SK-N-SH (cell line): ENCODE data around the gene ARRDC3. TPM values are rescaled to one million over a fixed set of nuclear protein-coding genes. Genes with fewer than 3 reads are reported as not detected.
A peak's percentile ranks its signal among the peaks of the same experiment; 100 is the strongest.

Experiments
- CTCF ChIA-PET: fragments of 300-600, 350-600 bp; formaldehyde crosslinking; extraction: SDS; loops from one replicate; lab custom pipeline; 2021; lab: Yijun Ruan, JAX
- POLR2A ChIA-PET: fragments of 350-600 bp; sonication (Branson Sonifier 250); formaldehyde crosslinking; extraction: SDS; loops from one replicate; lab custom pipeline; 2020; ENCODE audit warnings: antibody characterized with exemption, inconsistent platforms; lab: Yijun Ruan, JAX
- DNase-seq: peaks from one replicate; pipeline ENCODE4 v3.0.0; 2012
- H2AFZ ChIP-seq: fragments of 200-600 bp; sonication (generic); 2 replicates; pipeline ENCODE4 v1.8.1; 2016; ENCODE audit warnings: antibody characterized with exemption, mild to moderate bottlenecking, low read depth
- H3F3A ChIP-seq: fragments of 200-600 bp; sonication (generic); replicated peaks from 2 replicates; pipeline ENCODE3; 2016; ENCODE audit warnings: antibody characterized with exemption, mild to moderate bottlenecking; ENCODE audit not compliant: insufficient read depth
- H3K27ac ChIP-seq, 2 experiments: fragments of 200-500 bp in 1 of 2; fragments of 200-600 bp in 1 of 2; sonication (Bioruptor generic) in 1 of 2; sonication (generic), shearing (Covaris generic) in 1 of 2; 2 replicates each; pipeline versions ENCODE4 v1.5.1 to v1.6.1; 2014 to 2016; ENCODE audit warnings: low read depth in 2 of 2, inconsistent platforms in 1 of 2, low read length in 1 of 2, mild to moderate bottlenecking in 1 of 2, mixed read lengths in 1 of 2
- H3K27me3 ChIP-seq: fragments of 200-600 bp; sonication (generic), shearing (Covaris generic); 2 replicates; pipeline ENCODE4 v1.6.1; 2016; ENCODE audit warnings: mixed run types; ENCODE audit not compliant: insufficient read depth
- H3K36me3 ChIP-seq, 2 experiments: fragments of 200-500 bp in 1 of 2; fragments of 200-600 bp in 1 of 2; sonication (Bioruptor generic) in 1 of 2; sonication (generic) in 1 of 2; replicated peaks in 1 of 2; 2 replicates each; pipeline versions ENCODE3 to v1.5.1; 2014 to 2016; ENCODE audit warnings: low read length in 1 of 2, mild to moderate bottlenecking in 1 of 2; ENCODE audit not compliant: insufficient read depth in 2 of 2, control insufficient read depth in 1 of 2
- H3K4me1 ChIP-seq, 2 experiments: fragments of 200-500 bp in 1 of 2; fragments of 200-600 bp in 1 of 2; sonication (Bioruptor generic) in 1 of 2; sonication (generic), shearing (Covaris generic) in 1 of 2; 2 replicates each; pipeline versions ENCODE4 v1.5.1 to v1.6.1; 2014 to 2016; ENCODE audit warnings: low read depth in 1 of 2, low read length in 1 of 2, mixed run types in 1 of 2; ENCODE audit not compliant: insufficient read depth in 2 of 2, control insufficient read depth in 1 of 2
- H3K4me2 ChIP-seq: fragments of 200-600 bp; sonication (generic), shearing (Covaris generic); 2 replicates; pipeline ENCODE4 v1.6.1; 2017; ENCODE audit warnings: mixed run types
- H3K4me3 ChIP-seq, 2 experiments: fragments of 200-500 bp in 1 of 2; fragments of 200-600 bp in 1 of 2; sonication (Bioruptor generic) in 1 of 2; sonication (generic), shearing (Covaris generic) in 1 of 2; 2 replicates each; pipeline versions ENCODE4 v1.5.1 to v1.8.1; 2014 to 2016; ENCODE audit warnings: low read depth in 2 of 2, inconsistent platforms in 1 of 2, low read length in 1 of 2, mild to moderate bottlenecking in 1 of 2, mixed read lengths in 1 of 2, moderate library complexity in 1 of 2
- H3K79me2 ChIP-seq: fragments of 200-600 bp; sonication (generic); 2 replicates; pipeline ENCODE4 v1.8.1; 2017; ENCODE audit warnings: mild to moderate bottlenecking; ENCODE audit not compliant: insufficient read depth
- H3K9ac ChIP-seq: fragments of 200-600 bp; sonication (generic); 2 replicates; pipeline ENCODE4 v1.6.1; 2017; ENCODE audit warnings: mixed run types
- H3K9me2 ChIP-seq: fragments of 200-600 bp; sonication (generic); 2 replicates; pipeline ENCODE4 v1.6.1; 2017; ENCODE audit warnings: mixed run types
- H3K9me3 ChIP-seq: fragments of 200-600 bp; sonication (generic); 2 replicates; pipeline ENCODE4 v1.6.1; 2017; ENCODE audit warnings: mixed run types, mild to moderate bottlenecking, moderate library complexity
- H4K20me1 ChIP-seq: fragments of 200-600 bp; sonication (generic); 2 replicates; pipeline ENCODE4 v1.6.1; 2017; ENCODE audit warnings: mild to moderate bottlenecking, mixed run types; ENCODE audit not compliant: insufficient read depth
- CHD2 ChIP-seq: fragments of 150-350 bp; IDR thresholded peaks from 2 replicates; pipeline ENCODE4 v1.6.1; 2018; ENCODE audit warnings: low read length; ENCODE audit not compliant: partially characterized antibody
- CTCF ChIP-seq: fragments of 200-600 bp; sonication (generic); IDR thresholded peaks from 2 replicates; pipeline ENCODE4 v1.6.1; 2017; ENCODE audit warnings: antibody characterized with exemption, mild to moderate bottlenecking, moderate library complexity
- ELF1 ChIP-seq: IDR thresholded peaks from 2 replicates; pipeline ENCODE4 v1.4.0; 2012
- EP300 ChIP-seq, 2 experiments: IDR thresholded peaks; 2 replicates each; pipeline versions ENCODE4 v1.4.0 to v1.6.1; 2012; ENCODE audit warnings: borderline replicate concordance in 1 of 2, low read depth in 1 of 2, low read length in 1 of 2
- EZH2phosphoT487 ChIP-seq: fragments of 200-600 bp; sonication (generic); IDR thresholded peaks from 2 replicates; pipeline ENCODE4 v1.6.1; 2017; ENCODE audit warnings: low read depth, mixed run types, mild to moderate bottlenecking, antibody characterized with exemption, moderate library complexity, borderline replicate concordance
- FOXJ3 ChIP-seq: sonication (generic); formaldehyde crosslinking; IDR thresholded peaks from 2 replicates; pipeline ENCODE4 v1.5.1; 2020; ENCODE audit warnings: mild to moderate bottlenecking, missing genetic modification reagents
- GABPA ChIP-seq: IDR thresholded peaks from 2 replicates; pipeline ENCODE4 v1.4.0; 2012; ENCODE audit warnings: low read depth, mild to moderate bottlenecking
- GATA2 ChIP-seq: sonication (generic); formaldehyde crosslinking; IDR thresholded peaks from 2 replicates; pipeline ENCODE4 v1.5.0; 2020; ENCODE audit warnings: mild to moderate bottlenecking, missing genetic modification reagents
- JUND ChIP-seq: IDR thresholded peaks from 2 replicates; pipeline ENCODE4 v1.4.0; 2012
- MAX ChIP-seq: IDR thresholded peaks from 2 replicates; pipeline ENCODE4 v1.4.0; 2012; ENCODE audit warnings: low read depth
- MEF2A ChIP-seq: IDR thresholded peaks from 2 replicates; pipeline ENCODE4 v1.4.0; 2012; ENCODE audit warnings: low read depth, borderline replicate concordance
- MXI1 ChIP-seq: IDR thresholded peaks from 2 replicates; pipeline ENCODE4 v1.6.1; 2012; ENCODE audit warnings: mild to moderate bottlenecking, low read depth, low read length, improper control_type of control experiment
- NFIC ChIP-seq: IDR thresholded peaks from 2 replicates; pipeline ENCODE4 v1.4.0; 2012; ENCODE audit warnings: borderline replicate concordance
- NRF1 ChIP-seq: IDR thresholded peaks from 2 replicates; pipeline ENCODE4 v1.6.1; 2012; ENCODE audit warnings: low read depth, mild to moderate bottlenecking, low read length
- PBX3 ChIP-seq: IDR thresholded peaks from 2 replicates; pipeline ENCODE4; 2012
- RAD21 ChIP-seq: IDR thresholded peaks from 2 replicates; pipeline ENCODE4 v1.6.1; 2012; ENCODE audit warnings: mild to moderate bottlenecking, low read length
- RCOR1 ChIP-seq: fragments of 150-350 bp; IDR thresholded peaks from 2 replicates; pipeline ENCODE4 v1.6.1; 2017; ENCODE audit warnings: antibody characterized with exemption, low read length
- REST ChIP-seq: IDR thresholded peaks from 2 replicates; pipeline ENCODE4 v1.6.1; 2012; ENCODE audit warnings: mild to moderate bottlenecking, low read depth, low read length, moderate library complexity
- RFX5 ChIP-seq: IDR thresholded peaks from 2 replicates; pipeline ENCODE4 v1.6.1; 2012; ENCODE audit warnings: mild to moderate bottlenecking, improper control_type of control experiment, low read length
- RXRA ChIP-seq: IDR thresholded peaks from 2 replicates; pipeline ENCODE4 v1.4.0; 2012; ENCODE audit warnings: low read depth, mild to moderate bottlenecking, borderline replicate concordance
- SMC3 ChIP-seq: IDR thresholded peaks from 2 replicates; pipeline ENCODE4 v1.6.1; 2012; ENCODE audit warnings: low read depth, low read length, improper control_type of control experiment
- TAF1 ChIP-seq: IDR thresholded peaks from 2 replicates; pipeline ENCODE4 v1.6.1; 2012; ENCODE audit warnings: low read depth, mild to moderate bottlenecking, low read length, moderate library complexity, borderline replicate concordance
- TCF12 ChIP-seq: IDR thresholded peaks from 2 replicates; pipeline ENCODE4 v1.4.0; 2012
- TEAD4 ChIP-seq: IDR thresholded peaks from 2 replicates; pipeline ENCODE4 v1.4.0; 2012; ENCODE audit warnings: mild to moderate bottlenecking, borderline replicate concordance; ENCODE audit not compliant: insufficient read depth
- USF1 ChIP-seq: IDR thresholded peaks from 2 replicates; pipeline ENCODE4 v1.4.0; 2012; ENCODE audit warnings: low read depth, borderline replicate concordance
- YY1 ChIP-seq: IDR thresholded peaks from 2 replicates; pipeline ENCODE4 v1.4.0; 2012; ENCODE audit warnings: low read depth, mild to moderate bottlenecking
- WGBS: methylation state at CpG from one replicate; pipeline ENCODE4 v1.1.6; 2017; ENCODE audit warnings: low lambda C conversion rate; 5-methylcytosine and 5-hydroxymethylcytosine counted together
- polyA plus RNA-seq, 3 experiments: library from polyadenylated mRNA; depleted of rRNA; stranded (reverse); fragments of >200 nt; gene quantifications; 2 replicates each; pipeline ENCODE4 v1.2.3, GENCODE V29; 2012

ARRDC3 gene
- polyA plus RNA-seq, 1 of the 3 experiments (the other 2 are of a cell fraction) = 26.0 TPM

GRCh38 chr5:91379914-91380490 is 3.1 kb downstream of the ARRDC3 start:
- Histone ChIP-seq H3K27me3 (no peaks in the 10 kb centered on the region), H3K36me3 (peaks cover 36 to 42% of the 10 kb centered on the region in 2 experiments), H4K20me1 (peaks cover 26% of the 10 kb centered on the region), H3K9ac (peak overlapping the region; percentile 100), H3K79me2 (peaks cover 80% of the 10 kb centered on the region), H2AFZ (no peak overlapping the region), H3K4me1 (peaks cover 17 to 24% of the 10 kb centered on the region in 2 experiments), H3K4me3 (peak overlapping the region; percentile 89 to 94), H3K4me2 (peak overlapping the region; percentile 82), H3K9me3 (no peaks in the 10 kb centered on the region), H3K27ac (peak overlapping the region; percentile 100), H3F3A (peaks cover 55% of the 10 kb centered on the region), H3K9me2 (0 out of 2 replicates have a peak, but pooled peaks cover 3% of the 10 kb centered on the region)
- POLR2A ChIA-PET = interaction anchor here (1.9 to 2.0 kb wide), 2 partner anchors 27 to 100 kb away, joined by 11 to 19 read pairs; no protein-coding TSS in a partner anchor
- peak; percentile 89 for DNase-seq
- 0% methylated on average over 13 of the region's 65 CpGs for WGBS
- CTCF ChIA-PET = interaction anchor here (1.0 kb wide), 1 partner anchor 515 kb away, joined by 4 read pairs; no protein-coding TSS in a partner anchor
- TF ChIP-seq RFX5 (no peak; the same call in 1 of the 2 replicates), MXI1 (peak; percentile 60; the same call in 1 of the 2 replicates), RXRA (no peak), GABPA (peak; percentile 57), RCOR1 (no peak), TEAD4 (no peak), ELF1 (peak; percentile 84), JUND (no peak), GATA2 (CRISPR knock-in tag) (no peak), EZH2phosphoT487 (no peak), NFIC (no peak), REST (no peak; the same call in 1 of the 2 replicates), TAF1 (no peak; the same call in 1 of the 2 replicates), SMC3 (no peak), USF1 (no peak), RAD21 (no peak), EP300 (IDR thresholded peaks at IDR 0.05; ENCODE audit: borderline replicate concordance in 1 of 2, low read depth in 1 of 2, low read length in 1 of 2) (peak in 1 of 2 experiments; percentile 46; a peak in 1 of 4 replicates), CHD2 (peak; percentile 71), MEF2A (no peak), NRF1 (peak; percentile 52), TCF12 (peak; percentile 10; the same call in 1 of the 2 replicates), YY1 (no peak), FOXJ3 (peak; percentile 82), CTCF (no peak), PBX3 (peak; percentile 98), MAX (peak; percentile 33)
